ENCODE measurements around the gene XXYLT1.
"Not testable (repeated sequence)": the region's sequence is repeated elsewhere in the genome, so short reads cannot be mapped to it uniquely, and the experiment has no call there.

Gene XXYLT1

GRCh38 chr3:195057716-195058115, 213.2 kb downstream of the XXYLT1 start:
- no peak for TF ChIP-seq CTCF (IDR thresholded peaks at IDR 0.05; ENCODE audit: control extremely low read depth, extremely low read depth, low read depth, missing control alignments)
- ChIA-PET POLR2A (no interaction called here), CTCF (no interaction called here)
- DNase-seq (ENCODE audit: extremely low spot score) = no peak

- no peak for DNase-seq (ENCODE audit: extremely low spot score)
- CTCF ChIA-PET = interaction anchor here (0.9 to 1.3 kb wide), 3 partner anchors 9 to 61 kb away, joined by 3 read pairs; no protein-coding TSS in a partner anchor
- POLR2A ChIA-PET = no interaction called here
- TF ChIP-seq CTCF (IDR thresholded peaks at IDR 0.05; ENCODE audit: control extremely low read depth, extremely low read depth, low read depth, missing control alignments) = no peak
Measured at GRCh38 chr3:195056506-195056905, 214.5 kb downstream of the XXYLT1 start.

DNA sequence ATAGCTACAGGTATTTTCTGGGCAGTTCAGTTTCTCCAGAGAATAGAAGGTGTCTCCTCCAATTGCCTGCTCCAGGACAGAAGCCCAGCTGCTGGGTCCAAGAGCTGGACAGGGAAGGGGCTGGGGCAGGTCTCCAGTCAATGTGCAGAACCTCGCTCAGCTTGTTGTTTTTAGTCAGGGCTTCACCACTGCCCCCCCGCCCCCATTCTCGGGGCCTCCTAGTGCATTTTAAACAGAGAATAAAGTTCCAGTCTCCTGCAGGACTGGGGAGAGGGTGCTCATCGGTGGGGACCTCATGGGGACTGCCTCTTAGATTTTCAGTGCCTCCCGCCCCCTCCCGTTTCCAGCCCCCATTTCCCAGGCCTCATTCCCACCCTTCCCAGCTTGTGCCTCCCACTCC, 216.6 kb downstream of the XXYLT1 start:
- CTCF ChIA-PET = no interaction called here
- POLR2A ChIA-PET = no interaction called here
- no peak for DNase-seq (ENCODE audit: extremely low spot score)
- no peak for TF ChIP-seq CTCF (IDR thresholded peaks at IDR 0.05; ENCODE audit: control extremely low read depth, extremely low read depth, low read depth, missing control alignments)

DNA sequence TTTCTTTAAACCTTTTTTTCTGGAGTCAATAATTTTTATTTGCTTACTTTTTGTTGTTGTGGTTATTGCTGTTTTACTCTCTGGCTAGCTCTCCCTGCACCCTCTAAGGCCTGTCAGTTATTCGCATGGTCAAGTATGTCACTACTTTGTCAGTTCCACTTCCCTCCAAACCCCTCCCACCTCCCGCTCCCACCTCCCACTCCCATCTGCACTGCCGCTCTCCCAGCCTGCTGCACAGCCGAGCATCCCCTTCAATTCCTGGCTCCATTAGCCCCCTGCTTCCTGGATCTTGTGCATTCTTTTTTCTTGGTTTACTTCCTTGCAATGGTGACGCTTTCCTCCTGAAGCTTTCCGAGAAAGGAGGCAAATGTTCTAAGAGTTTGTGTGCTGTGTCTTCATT, 218.0 kb downstream of the XXYLT1 start:
- no peak for TF ChIP-seq CTCF (IDR thresholded peaks at IDR 0.05; ENCODE audit: control extremely low read depth, extremely low read depth, low read depth, missing control alignments)
- ChIA-PET CTCF (no interaction called here), POLR2A (no interaction called here)
- no peak for DNase-seq (ENCODE audit: extremely low spot score)

- POLR2A ChIA-PET = not testable (repeated sequence)
- CTCF ChIA-PET = interaction anchor here (1.6 to 2.0 kb wide), 2 partner anchors 11 to 19 kb away, joined by 7 read pairs; no protein-coding TSS in a partner anchor
Measured at GRCh38 chr3:195050296-195050695, 220.7 kb downstream of the XXYLT1 start.

DNA sequence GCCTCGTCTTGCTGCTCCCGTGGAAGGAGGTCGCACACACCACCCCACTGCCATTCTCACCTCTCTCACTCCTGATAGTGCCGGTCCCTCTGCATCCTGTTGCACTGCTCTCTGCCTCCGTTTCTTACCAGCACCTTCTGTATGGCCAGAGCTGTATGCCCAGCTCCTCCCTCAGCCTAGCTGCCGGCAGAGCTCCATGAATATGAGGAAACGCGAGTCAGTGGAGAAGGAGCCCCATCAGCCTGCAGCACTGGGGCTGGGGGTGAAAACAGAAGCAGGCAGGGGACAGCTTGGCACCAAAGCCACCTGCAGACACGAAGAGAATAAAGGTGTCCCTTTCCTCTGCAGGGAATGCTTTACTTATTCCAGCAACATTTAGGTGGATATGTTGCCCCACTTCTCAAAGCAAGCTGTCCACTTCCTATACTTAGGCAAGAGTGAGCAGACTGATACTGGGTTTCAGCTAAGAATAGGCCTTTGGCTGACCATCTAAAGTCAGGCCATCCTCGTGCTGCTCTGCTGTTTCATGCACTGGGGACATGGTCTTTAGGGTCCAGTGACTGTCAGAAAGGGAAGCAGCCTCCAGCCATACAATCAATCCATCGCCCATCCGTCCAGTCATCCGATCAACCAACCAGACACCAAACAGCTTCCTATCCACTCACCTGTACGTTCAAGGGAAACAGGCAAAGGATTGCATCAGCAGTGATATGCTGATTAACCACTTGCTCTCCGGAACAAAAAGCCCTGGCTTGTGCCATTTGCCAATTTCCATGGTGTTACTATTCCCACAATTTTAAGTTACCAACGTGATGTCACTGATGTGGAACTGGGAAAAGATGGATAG, 222.7 kb downstream of the XXYLT1 start:
- no peak for DNase-seq (ENCODE audit: extremely low spot score)
- no peak for TF ChIP-seq CTCF (IDR thresholded peaks at IDR 0.05; ENCODE audit: control extremely low read depth, extremely low read depth, low read depth, missing control alignments)
- ChIA-PET POLR2A (no interaction called here), CTCF (interaction anchor here (1.0 to 1.5 kb wide), 2 partner anchors 9 to 15 kb away, joined by 3 read pairs; no protein-coding TSS in a partner anchor)

More at GRCh38 chr3:195050296-195050695, 220.7 kb downstream of the XXYLT1 start:
- not testable (repeated sequence) for DNase-seq (ENCODE audit: extremely low spot score)

DNA sequence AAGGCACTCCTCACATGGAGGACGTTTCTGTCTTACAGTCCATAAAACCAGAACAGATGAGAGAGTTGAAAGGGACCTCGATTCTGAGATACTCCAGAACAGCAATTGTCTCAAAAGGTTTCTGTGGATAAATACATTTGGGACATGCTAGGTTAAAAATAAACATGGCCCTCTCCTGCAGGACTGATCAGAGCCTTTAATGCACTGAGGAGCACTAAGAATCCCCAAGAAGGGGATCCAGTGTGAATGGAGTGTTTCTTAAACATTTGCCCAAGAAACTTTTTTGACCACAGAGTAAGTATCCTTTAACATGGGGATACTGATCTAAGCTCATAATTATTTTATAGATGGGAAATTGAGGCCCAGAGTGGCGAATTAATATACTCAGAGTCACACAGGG, 223.4 kb downstream of the XXYLT1 start:
- DNase-seq (ENCODE audit: extremely low spot score) = no peak
- TF ChIP-seq CTCF (IDR thresholded peaks at IDR 0.05; ENCODE audit: control extremely low read depth, extremely low read depth, low read depth, missing control alignments) = no peak
- ChIA-PET POLR2A (no interaction called here), CTCF (no interaction called here)

Measured in GM10248 (cell line).